HG02678 (cell line): ENCODE results near the gene SPDYE16.
"Not testable (repeated sequence)": the region's sequence is repeated elsewhere in the genome, so short reads cannot be mapped to it uniquely, and the experiment has no call there.

Experiments used
- ATAC-seq: cut with Tn5 transposase; IDR thresholded peaks from one replicate; pipeline ENCODE4 v1.9.1; 2021; ENCODE audit warnings: mild to moderate bottlenecking, moderate library complexity; ENCODE audit not compliant: unreplicated experiment

SPDYE16 gene

DNA sequence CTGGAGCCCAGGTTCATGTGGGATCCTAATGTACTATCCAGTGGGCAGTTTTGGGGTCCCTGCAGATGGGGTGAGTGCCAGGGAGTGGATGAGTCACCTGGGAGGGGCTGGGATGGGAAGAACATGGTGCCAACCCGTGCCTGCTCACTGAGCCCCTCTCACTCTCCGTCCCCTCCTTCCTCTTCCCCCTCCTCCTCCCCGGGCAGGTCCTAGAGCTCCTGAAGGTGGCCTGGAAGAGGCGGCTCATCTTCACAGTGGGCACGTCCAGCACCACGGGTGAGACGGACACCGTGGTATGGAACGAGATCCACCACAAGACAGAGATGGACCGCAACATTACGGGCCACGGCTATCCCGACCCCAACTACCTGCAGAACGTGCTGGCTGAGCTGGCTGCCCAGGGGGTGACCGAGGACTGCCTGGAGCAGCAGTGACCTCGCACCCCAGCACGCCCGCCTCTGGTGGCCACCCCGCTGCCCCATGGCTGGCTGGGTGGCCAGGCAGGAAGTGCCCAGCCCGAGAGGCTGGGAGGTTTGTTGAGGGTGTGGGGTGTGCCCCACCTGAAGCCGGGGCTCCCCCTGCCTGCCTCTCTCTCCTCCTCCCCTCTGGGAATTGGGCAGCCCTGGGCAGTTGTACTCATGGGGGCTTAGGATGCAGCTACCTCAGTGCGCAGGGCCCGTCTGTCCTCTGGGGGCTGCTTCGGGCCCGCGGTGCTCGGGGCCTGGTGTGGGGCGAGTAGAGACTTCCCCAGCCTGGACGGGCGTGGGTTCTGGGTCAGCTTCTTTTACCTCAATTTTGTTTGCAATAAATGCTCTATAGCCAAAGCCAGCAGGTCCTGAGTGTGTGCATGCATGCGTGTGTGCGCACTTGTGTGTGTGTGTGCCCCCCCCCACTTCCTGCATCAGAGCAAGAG lies 37.7 kb downstream of the SPDYE16 start:
- no peak for ATAC-seq

- ATAC-seq = not testable (repeated sequence)
These were observed 38.5 kb downstream of the SPDYE16 start for GRCh38 chr7:76504351-76505167.

GRCh38 chr7:76503244-76503643 lies 39.9 kb downstream of the SPDYE16 start:
- ATAC-seq = not testable (repeated sequence)

- ATAC-seq = not testable (repeated sequence)
These were observed 40.3 kb downstream of the SPDYE16 start for GRCh38 chr7:76502836-76503235.

GRCh38 chr7:76502224-76502623 lies 40.9 kb downstream of the SPDYE16 start:
- ATAC-seq = not testable (repeated sequence)

- ATAC-seq = not testable (repeated sequence)
These were observed 43.2 kb downstream of the SPDYE16 start for GRCh38 chr7:76499924-76500241.

GRCh38 chr7:76499201-76499923 lies 43.7 kb downstream of the SPDYE16 start:
- ATAC-seq = not testable (repeated sequence)

DNA sequence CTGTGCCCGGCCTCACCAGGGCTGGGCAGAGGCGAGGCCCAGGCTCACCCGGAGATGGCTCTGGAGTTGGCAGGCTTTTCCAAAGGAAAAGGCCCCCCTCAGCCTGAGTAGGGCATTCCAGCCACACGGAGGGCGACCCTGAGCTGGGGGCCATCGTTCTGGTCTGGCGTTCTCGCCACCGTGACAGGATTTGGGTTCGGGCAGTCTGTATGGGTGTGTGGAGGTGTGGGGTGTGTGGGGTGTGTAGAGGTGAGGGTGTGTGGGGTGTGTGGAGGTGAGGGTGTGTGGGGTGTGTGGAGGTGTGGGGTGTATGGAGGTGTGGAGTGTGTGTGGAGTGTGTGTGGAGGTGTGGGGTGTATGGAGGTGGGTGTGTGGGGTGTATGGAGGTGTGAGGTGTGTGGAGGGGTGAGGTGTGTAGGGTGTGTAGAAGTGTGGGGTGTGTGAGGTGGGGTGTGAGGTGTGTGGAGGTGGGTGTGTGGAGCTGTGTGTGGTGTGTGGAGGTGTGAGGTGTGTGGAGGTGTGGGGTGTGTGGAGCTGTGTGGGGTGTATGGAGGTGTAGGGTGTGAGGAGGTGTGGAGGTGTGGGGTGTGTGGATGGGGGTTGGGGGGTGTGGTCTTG lies 44.4 kb downstream of the SPDYE16 start:
- not testable (repeated sequence) for ATAC-seq

DNA sequence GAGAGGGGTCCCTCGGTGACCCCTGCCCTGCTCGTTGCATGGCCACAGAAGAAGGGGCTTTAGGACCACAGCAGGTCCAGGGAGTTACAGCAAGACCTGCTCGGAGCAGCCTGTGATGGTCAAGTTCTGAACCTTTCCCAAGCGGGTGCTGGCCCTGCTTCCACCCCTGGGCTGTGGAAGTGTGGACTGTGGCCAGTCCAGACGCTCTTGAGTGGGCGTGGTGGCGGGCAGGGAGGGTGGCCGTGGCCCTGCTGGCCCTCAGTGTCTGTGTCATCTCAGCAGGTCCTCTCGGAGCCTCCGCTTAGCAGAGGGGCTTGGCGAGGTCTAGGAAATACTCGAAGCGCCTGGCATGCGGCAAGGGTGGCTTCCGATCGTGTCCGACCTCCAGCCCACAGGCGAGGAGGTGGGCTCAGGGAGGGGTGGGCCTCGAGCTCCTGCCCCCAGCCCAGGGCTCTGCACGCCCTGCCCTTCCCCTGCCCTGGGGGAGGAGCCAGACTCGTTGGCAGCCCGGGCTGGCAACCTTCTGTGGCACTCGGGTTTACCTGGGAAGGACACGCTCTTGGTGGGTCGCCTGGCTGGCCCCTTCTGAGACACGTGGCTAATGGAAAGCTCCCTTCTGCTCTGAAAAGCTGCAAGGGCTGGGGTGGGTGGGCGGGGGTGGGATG lies 45.0 kb downstream of the SPDYE16 start:
- ATAC-seq = not testable (repeated sequence)

DNA sequence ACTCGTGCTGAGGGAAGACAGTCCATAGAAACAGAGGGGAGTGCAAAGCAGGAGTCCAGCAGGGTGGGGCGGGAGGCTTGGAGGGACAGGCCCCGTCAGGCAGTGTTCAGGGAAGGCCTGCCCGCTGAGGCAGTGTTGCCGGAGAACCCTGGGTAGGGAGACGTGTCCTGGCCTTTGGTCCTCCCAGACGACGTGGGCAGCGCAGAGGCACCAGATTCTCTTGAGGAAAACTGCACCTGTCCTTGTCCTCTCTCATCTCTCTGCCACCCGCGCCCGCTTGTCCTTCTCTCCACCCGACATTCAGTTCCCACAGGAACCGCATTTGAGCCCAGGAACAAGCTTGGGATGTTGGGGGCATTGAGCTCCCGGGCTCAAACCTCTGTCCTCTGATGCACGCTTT lies 47.4 kb downstream of the SPDYE16 start:
- not testable (repeated sequence) for ATAC-seq

DNA sequence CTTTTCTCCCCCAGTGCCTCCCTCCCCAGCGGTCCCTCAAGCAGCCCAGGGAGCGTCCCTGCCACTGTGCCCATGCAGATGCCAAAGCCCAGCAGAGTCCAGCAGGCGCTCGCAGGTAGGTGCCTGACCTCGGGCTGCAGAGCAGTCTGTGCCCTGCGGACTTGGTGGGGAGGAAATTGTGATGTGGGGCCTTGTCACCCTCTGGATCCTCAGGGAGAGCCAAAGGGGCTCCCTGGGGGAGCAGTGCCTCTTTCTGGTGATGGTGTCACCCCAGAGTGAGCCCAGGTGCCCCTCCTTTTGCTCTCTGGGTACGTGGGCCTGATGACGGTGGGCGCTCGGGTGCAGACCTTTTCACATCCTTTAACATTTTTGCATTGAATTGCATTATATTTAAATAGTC lies 51.0 kb downstream of the SPDYE16 start:
- not testable (repeated sequence) for ATAC-seq

DNA sequence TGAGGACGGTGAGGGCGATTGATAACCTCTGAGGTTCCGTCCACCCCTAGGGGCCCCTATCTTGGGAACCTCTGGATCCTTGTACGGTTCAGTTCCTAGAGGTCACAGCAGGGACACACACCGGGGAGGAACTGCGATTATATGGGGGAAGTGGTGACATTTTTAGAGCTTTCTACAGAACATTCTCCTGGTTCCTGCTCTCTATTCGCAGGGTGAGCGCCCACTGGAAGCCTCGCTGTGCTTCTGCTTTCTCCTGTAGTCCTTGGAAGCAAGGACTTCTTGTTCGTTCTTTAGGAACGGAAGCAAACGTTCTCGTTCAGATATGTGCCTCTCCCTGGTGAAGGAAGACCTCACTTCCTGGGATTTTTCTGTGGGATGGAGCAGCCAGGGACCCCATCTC lies 55.1 kb downstream of the SPDYE16 start:
- ATAC-seq = not testable (repeated sequence)

DNA sequence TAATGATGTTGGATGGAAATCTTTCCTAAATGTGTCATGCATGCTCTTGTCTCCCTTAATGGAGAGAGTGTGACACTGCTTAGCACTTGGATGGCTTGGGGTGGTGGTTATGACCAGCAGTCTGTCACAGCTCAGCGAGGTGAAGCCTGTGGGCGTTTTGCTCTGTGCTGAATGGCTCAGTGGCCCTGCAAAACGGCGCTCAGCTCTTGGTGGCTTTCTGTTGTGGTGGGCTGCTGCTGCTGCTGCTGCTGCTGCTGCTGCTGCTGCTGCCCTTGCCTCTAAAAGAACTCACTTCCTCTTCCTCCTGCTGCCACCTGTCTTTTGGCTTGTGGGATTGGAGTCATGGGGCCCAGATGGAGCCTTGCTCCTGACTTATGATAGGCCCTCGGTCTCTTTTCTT lies 56.5 kb downstream of the SPDYE16 start:
- ATAC-seq = peak; percentile 98

DNA sequence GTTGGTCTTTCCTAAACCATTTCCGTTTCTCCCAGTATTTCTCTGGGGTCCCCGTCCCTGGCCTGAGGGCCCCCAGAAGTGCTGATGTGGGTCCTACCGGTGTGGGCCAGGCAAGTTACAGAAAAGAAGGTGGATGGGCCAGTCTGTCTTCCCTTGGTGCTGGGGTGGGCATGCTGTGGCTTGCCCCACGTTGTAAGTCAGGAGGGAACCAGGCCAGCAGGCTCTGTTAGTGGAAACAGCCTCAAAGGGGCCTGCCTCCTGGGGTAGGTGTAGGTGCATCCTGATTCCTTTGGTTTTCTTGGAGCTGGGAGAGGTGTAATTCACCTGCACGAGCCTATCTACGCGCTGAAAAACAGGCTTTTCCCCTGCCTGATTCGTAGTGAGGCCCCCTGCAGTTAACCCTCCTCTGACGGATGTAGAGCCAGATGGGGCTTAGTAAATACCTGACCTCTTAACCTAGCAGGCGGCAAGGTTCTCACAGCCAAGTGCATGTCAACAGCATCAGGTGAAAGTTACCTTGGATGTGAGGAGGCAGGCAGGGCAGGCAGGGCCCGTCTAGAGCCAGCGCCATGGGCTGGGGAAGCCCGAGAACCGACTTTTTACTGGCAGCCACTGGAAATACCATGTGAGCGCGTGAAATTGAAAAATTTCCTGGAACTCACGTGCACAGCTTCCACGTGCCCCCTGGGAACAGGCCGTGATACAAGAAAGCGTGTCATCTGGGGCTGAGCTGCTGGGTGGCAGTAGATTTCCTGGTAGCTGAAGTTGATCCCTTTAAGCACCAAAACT lies 57.1 kb downstream of the SPDYE16 start:
- not testable (repeated sequence) for ATAC-seq

DNA sequence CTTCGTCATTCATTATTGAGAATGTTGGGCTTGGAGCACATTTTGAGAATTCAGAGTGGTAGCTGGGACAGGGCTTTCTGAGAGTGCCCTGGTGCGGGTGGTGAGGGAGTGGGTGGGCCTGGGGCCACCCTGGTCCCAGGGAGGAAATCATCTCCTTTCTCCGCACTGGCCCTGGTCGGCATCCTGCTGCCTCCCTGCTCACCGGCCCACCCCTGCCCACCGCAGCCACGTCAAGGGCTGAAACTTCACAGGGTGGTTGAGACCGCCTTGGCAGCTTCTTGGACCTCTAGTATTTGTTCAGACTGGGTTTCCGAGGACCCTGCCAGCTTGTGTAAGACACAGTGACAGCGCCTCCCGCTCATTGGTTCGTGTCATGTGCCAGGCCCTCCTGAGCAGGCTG lies 58.6 kb downstream of the SPDYE16 start:
- ATAC-seq = not testable (repeated sequence)

- not testable (repeated sequence) for ATAC-seq
These were observed 60.0 kb downstream of the SPDYE16 start for GRCh38 chr7:76483081-76483480.

DNA sequence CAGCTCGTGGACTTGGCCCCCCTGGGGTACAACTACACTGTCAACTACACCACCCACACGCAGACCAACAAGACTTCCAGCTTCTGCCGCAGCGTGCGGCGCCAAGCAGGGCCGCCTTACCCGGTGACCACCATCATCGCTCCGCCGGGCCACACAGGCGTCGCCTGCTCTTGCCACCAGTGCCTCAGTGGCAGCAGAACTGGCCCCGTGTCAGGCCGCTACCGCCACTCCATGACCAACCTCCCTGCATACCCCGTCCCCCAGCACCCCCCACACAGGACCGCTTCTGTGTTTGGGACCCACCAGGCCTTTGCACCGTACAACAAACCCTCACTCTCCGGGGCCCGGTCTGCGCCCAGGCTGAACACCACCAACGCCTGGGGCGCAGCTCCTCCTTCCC lies 60.4 kb downstream of the SPDYE16 start:
- ATAC-seq = not testable (repeated sequence)
